MCF 10A (cell line): ENCODE measurements around the gene TMEM229B. TPM values are rescaled to one million over a fixed set of nuclear protein-coding genes. Genes with fewer than 3 reads are reported as not detected.

Experiments used
- BruUV-seq: library from RNA; stranded (reverse); fragments of 400-500 nt; replicated peaks from 2 replicates; lab custom pipeline; 2021; lab: Mats Ljungman, UMichigan
- CTCF ChIA-PET: fragments of 300-600 bp; sonication (Branson Sonifier 250); formaldehyde crosslinking; extraction: SDS; loops from one replicate; lab custom pipeline; 2021; ENCODE audit warnings: antibody characterized with exemption, inconsistent platforms; lab: Yijun Ruan, JAX
- POLR2A ChIA-PET: fragments of 300-600, 350-650 bp; sonication (Branson Sonifier 250); formaldehyde crosslinking; extraction: SDS; loops from one replicate; lab custom pipeline; 2020; ENCODE audit warnings: antibody characterized with exemption, inconsistent platforms; lab: Yijun Ruan, JAX
- DNase-seq: peaks from one replicate; pipeline ENCODE4 v3.0.0-alpha.2; 2018; ENCODE audit not compliant: unreplicated experiment
- H3K27ac Mint-ChIP-seq: one replicate; pipeline ENCODE4 v1.8.0; 2022; ENCODE audit warnings: mild to moderate bottlenecking, low read depth, mixed read lengths; ENCODE audit not compliant: unreplicated experiment
- H3K27me3 Mint-ChIP-seq: one replicate; pipeline ENCODE4 v1.8.0; 2022; ENCODE audit warnings: mixed read lengths; ENCODE audit not compliant: insufficient read depth, unreplicated experiment
- H3K36me3 Mint-ChIP-seq: one replicate; pipeline ENCODE4 v1.8.0; 2022; ENCODE audit warnings: mild to moderate bottlenecking, moderate library complexity, mixed read lengths; ENCODE audit not compliant: insufficient read depth, unreplicated experiment
- H3K4me1 Mint-ChIP-seq: one replicate; pipeline ENCODE4 v1.8.0; 2022; ENCODE audit warnings: mixed read lengths; ENCODE audit not compliant: insufficient read depth, unreplicated experiment
- H3K4me3 Mint-ChIP-seq: one replicate; pipeline ENCODE4 v1.8.0; 2022; ENCODE audit warnings: mild to moderate bottlenecking, moderate library complexity, mixed read lengths; ENCODE audit not compliant: unreplicated experiment
- H3K9me3 Mint-ChIP-seq: one replicate; pipeline ENCODE4 v1.8.0; 2022; ENCODE audit warnings: mixed read lengths; ENCODE audit not compliant: unreplicated experiment
- intact Hi-C: fragments of 100-400 bp; cut with micrococcal nuclease; formaldehyde crosslinking; loops from 2 replicates; pipeline ENCODE4 v1.14.1; 2022
- total RNA-seq: library from RNA; stranded (reverse); gene quantifications from 2 replicates; pipeline ENCODE4 v1.2.3, GENCODE V29; 2022
- TF ChIP-seq, protein P1 (sequence below): fragments of 200-600 bp; IDR thresholded peaks from one replicate; pipeline ENCODE4 v1.8.0; 2022; ENCODE audit warnings: antibody characterized with exemption, mild to moderate bottlenecking; ENCODE audit not compliant: unreplicated experiment

Gene TMEM229B
- total RNA-seq, 1 experiment from 2014 or later: 0.37 TPM

GRCh38 chr14:67442139-67442906 is 46.2 kb downstream of the TMEM229B start:
- H3K9me3 Mint-ChIP-seq: no peaks in the 10 kb centered on the region
- intact Hi-C loops: no loop called here
- POLR2A ChIA-PET: interaction anchor here (0.6 to 1.2 kb wide), 2 partner anchors 11 to 64 kb away, joined by 3 to 4 read pairs; no protein-coding TSS in a partner anchor
- H3K4me3 Mint-ChIP-seq: no peak overlapping the region
- peaks cover 7% of the 10 kb centered on the region for H3K4me1 Mint-ChIP-seq
- no peaks in the 10 kb centered on the region for H3K36me3 Mint-ChIP-seq
- CTCF ChIA-PET: interaction anchor here (0.8 kb wide), 1 partner anchor 225 kb away, joined by 3 read pairs; no protein-coding TSS in a partner anchor
- DNase-seq: no peak
- TF ChIP-seq, protein P1, sequence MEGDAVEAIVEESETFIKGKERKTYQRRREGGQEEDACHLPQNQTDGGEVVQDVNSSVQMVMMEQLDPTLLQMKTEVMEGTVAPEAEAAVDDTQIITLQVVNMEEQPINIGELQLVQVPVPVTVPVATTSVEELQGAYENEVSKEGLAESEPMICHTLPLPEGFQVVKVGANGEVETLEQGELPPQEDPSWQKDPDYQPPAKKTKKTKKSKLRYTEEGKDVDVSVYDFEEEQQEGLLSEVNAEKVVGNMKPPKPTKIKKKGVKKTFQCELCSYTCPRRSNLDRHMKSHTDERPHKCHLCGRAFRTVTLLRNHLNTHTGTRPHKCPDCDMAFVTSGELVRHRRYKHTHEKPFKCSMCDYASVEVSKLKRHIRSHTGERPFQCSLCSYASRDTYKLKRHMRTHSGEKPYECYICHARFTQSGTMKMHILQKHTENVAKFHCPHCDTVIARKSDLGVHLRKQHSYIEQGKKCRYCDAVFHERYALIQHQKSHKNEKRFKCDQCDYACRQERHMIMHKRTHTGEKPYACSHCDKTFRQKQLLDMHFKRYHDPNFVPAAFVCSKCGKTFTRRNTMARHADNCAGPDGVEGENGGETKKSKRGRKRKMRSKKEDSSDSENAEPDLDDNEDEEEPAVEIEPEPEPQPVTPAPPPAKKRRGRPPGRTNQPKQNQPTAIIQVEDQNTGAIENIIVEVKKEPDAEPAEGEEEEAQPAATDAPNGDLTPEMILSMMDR: no peak
- peaks cover 12% of the 10 kb centered on the region for H3K27me3 Mint-ChIP-seq
- H3K27ac Mint-ChIP-seq: no peak overlapping the region
- no TSS peak for BruUV-seq

GRCh38 chr14:67441672-67442071 is 46.8 kb downstream of the TMEM229B start:
- CTCF ChIA-PET: no interaction called here
- H3K36me3 Mint-ChIP-seq: no peaks in the 10 kb centered on the region

DNA sequence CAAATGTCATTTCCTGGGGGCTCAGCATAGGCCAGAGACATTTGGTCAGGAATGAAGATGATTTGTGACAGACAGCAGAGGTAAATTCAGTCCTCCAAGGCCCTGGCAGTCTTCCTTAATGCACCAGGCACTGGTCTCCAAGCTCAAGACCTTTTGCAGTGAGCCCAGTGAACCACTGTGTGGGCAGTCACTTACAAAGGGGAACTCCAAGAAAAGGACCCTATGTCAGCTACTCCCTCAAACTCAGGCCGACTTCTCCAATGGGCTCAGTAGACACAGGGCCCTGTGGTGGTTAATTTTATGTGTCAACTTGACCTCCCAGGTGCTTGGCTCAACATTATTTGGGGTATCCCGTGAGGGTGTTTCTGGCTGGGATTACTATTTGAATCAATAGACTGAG is 47.3 kb downstream of the TMEM229B start:
- peaks cover 12% of the 10 kb centered on the region for H3K27me3 Mint-ChIP-seq

More at GRCh38 chr14:67441672-67442071, 46.8 kb downstream of the TMEM229B start:
- BruUV-seq: no TSS peak
- Mint-ChIP-seq H3K9me3 (no peaks in the 10 kb centered on the region), H3K4me3 (no peak overlapping the region), H3K4me1 (peaks cover 7% of the 10 kb centered on the region), H3K27me3 (peaks cover 12% of the 10 kb centered on the region), H3K27ac (no peak overlapping the region)
- DNase-seq: no peak
- TF ChIP-seq, protein P1: no peak
- intact Hi-C loops: no loop called here
- POLR2A ChIA-PET: interaction anchor here (1.2 kb wide), 1 partner anchor 10 kb away, joined by 4 read pairs; no protein-coding TSS in a partner anchor

DNA sequence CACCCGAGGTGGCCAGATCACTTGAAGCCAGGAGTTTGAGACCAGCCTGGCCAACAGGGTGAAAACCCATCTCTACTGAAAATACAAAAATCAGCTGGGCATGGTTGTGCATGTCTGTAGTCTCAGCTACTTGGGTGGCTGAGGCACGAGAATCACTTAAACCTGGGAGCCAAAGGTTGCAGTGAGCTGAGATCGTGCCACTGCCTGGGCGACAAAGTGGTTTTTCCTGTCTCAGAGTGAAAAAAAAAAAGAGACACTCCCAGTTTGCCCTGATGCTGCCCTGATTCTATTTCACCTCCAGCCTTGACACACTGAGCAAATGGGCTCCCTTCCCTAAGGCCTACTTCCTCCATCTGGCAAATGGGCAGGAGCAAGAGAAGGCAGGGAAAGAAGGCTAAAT is 48.0 kb downstream of the TMEM229B start:
- TF ChIP-seq, protein P1: no peak
- H3K27me3 Mint-ChIP-seq: peaks cover 14% of the 10 kb centered on the region
- no peak for DNase-seq
- intact Hi-C loops: no loop called here
- H3K4me3 Mint-ChIP-seq: no peak overlapping the region
- no peaks in the 10 kb centered on the region for H3K9me3 Mint-ChIP-seq
- H3K27ac Mint-ChIP-seq: no peak overlapping the region
- no peaks in the 10 kb centered on the region for H3K36me3 Mint-ChIP-seq
- no TSS peak for BruUV-seq
- ChIA-PET POLR2A (no interaction called here), CTCF (interaction anchor here (0.7 to 6.4 kb wide), 3 partner anchors 9 to 264 kb away, joined by 3 to 56 read pairs (median 6); no protein-coding TSS in a partner anchor)
- H3K4me1 Mint-ChIP-seq: peaks cover 7% of the 10 kb centered on the region

More for the DNA sequence above, 47.3 kb downstream of the TMEM229B start:
- H3K27ac Mint-ChIP-seq: no peak overlapping the region
- intact Hi-C loops: no loop called here
- H3K4me3 Mint-ChIP-seq: no peak overlapping the region
- no peaks in the 10 kb centered on the region for H3K36me3 Mint-ChIP-seq
- BruUV-seq: no TSS peak
- H3K4me1 Mint-ChIP-seq: peaks cover 7% of the 10 kb centered on the region
- TF ChIP-seq, protein P1: no peak
- ChIA-PET POLR2A (no interaction called here), CTCF (interaction anchor here (0.8 to 6.4 kb wide), 2 partner anchors 10 to 14 kb away, joined by 3 to 56 read pairs; no protein-coding TSS in a partner anchor)
- DNase-seq: no peak
- no peaks in the 10 kb centered on the region for H3K9me3 Mint-ChIP-seq
